Measurements from ENCODE around the gene PTPN5.

- TF ChIP-seq POLR2A (IDR thresholded peaks at IDR 0.05) (no peak), CTCF (IDR thresholded peaks at IDR 0.05) (no peak), POLR2AphosphoS5 (IDR thresholded peaks at IDR 0.05) (no peak), EP300 (IDR thresholded peaks at IDR 0.05) (no peak)
Observed at GRCh38 chr11:18756889-18757288, 34.7 kb downstream of the PTPN5 start.

Data from sigmoid colon (tissue), 4 donors.